Brain microvascular endothelial cell (primary cell): ENCODE measurements around the gene RNF123.
A peak's percentile ranks its signal among the peaks of the same experiment; 100 is the strongest.

Experiments
- DNase-seq: peaks from one replicate; pipeline ENCODE4 v3.0.0-alpha.2; 2020
- H3K27ac ChIP-seq: fragments of 250-450 bp; sonication (Bioruptor Pico); 2 replicates; pipeline ENCODE4 v1.5.1; 2020; ENCODE audit warnings: mild to moderate bottlenecking, moderate library complexity
- H3K27me3 ChIP-seq: fragments of 250-450 bp; sonication (Bioruptor Pico); replicated peaks from 2 replicates; pipeline ENCODE4 v1.5.1; 2020; ENCODE audit warnings: mild to moderate bottlenecking
- H3K36me3 ChIP-seq: fragments of 250-450 bp; sonication (Bioruptor Pico); replicated peaks from 2 replicates; pipeline ENCODE4 v1.5.1; 2020; ENCODE audit warnings: mild to moderate bottlenecking
- H3K4me3 ChIP-seq: 2 replicates; pipeline ENCODE4 v1.5.1; 2011; ENCODE audit warnings: low read depth, mild to moderate bottlenecking, control low read depth, low read length, moderate library complexity
- CTCF ChIP-seq: IDR thresholded peaks from 2 replicates; pipeline ENCODE4 v1.5.1; 2011; ENCODE audit warnings: low read depth, mild to moderate bottlenecking, moderate library complexity, low read length, control low read depth, inconsistent platforms; ENCODE audit errors: missing control alignments
- in situ Hi-C: cut with HindIII; loops from 2 replicates; pipeline ENCODE4 v1.10.0; 2017; ENCODE audit warnings: low sequenced_read_pairs, low pct_ligation_motif_present

RNF123 gene

DNA sequence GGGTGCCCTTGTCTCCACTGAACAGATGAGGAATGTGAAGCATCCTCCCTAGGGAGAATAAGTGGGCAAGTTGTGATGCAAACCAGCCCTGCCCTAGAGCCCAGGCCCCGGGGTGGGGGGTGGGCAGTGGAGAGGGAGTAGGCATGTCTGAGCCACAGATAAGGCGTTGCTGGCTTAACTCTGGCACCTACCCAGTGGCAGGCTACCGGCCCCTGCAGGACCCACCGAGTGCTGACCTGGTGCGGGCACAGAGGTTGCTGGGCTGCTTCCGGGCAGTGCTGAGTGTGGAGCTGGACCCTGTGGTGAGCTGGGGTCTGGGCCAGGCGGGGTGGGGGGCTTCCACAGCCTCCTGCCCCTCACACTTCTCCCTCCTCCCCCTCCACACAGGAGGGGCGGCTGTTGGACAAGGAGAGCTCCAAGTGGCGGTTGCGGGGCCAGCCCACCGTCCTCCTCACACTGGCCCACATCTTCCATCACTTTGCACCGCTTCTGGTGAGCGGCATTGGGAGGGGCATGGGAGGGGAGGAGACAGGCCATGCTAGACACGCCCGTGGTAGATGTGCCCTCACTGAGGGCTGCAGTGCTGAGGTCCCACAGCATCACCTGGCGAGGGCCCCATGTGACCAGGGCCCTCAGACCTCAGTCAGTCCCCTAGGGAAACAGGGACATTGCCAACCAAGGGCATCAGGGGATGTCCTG lies 10.1 kb downstream of the RNF123 start:
- H3K27ac ChIP-seq = no peak overlapping the region
- TF ChIP-seq CTCF = no peak
- no peak overlapping the region for H3K4me3 ChIP-seq
- no peaks in the 10 kb centered on the region for H3K27me3 ChIP-seq
- DNase-seq = no peak
- peaks cover 23% of the 10 kb centered on the region for H3K36me3 ChIP-seq
- in situ Hi-C loops = no loop called here

- no peak for TF ChIP-seq CTCF
- no peak overlapping the region for H3K27ac ChIP-seq
- no peaks in the 10 kb centered on the region for H3K27me3 ChIP-seq
- peaks cover 23% of the 10 kb centered on the region for H3K36me3 ChIP-seq
- in situ Hi-C loops = no loop called here
- DNase-seq = no peak
- no peak overlapping the region for H3K4me3 ChIP-seq
Observed at GRCh38 chr3:49700014-49700413, 10.7 kb downstream of the RNF123 start.

DNA sequence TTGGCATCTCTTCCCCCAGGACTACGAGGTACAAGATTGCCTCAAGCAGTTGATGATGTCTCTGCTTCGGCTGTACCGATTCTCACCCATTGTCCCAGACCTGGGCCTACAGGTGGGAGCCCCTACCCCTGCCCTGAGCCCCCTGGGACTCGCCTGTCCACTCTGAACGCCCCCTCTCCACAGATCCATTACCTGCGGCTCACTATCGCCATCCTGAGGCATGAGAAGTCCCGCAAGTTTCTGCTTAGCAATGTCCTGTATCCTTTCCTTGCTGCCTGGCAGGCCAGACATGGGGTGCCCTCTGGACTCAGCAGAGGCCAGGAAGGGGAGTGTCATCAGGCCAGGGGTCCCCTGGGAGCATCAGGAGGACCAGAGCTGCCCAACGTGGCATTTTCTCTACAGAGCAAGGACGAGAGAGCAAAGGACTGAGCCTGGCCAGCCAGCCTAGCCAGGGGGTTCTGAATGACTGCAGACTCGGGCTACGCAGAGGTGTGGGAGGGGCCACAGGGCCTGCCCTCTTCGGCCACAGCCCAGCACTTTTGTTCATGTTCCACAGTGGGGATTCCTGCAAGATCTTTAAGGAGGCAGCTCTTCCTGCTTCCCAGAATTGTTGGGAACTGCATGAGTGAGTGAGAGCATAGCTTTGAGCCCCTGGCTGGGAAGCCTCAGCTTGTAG lies 11.2 kb downstream of the RNF123 start:
- peaks cover 25% of the 10 kb centered on the region for H3K36me3 ChIP-seq
- no peak for DNase-seq

GRCh38 chr3:49701388-49702077 lies 12.2 kb downstream of the RNF123 start:
- TF ChIP-seq CTCF = peak; percentile 74
- no peak for DNase-seq
- Histone ChIP-seq H3K36me3 (peaks cover 31% of the 10 kb centered on the region), H3K27ac (no peak overlapping the region), H3K4me3 (no peak overlapping the region), H3K27me3 (no peaks in the 10 kb centered on the region)
- in situ Hi-C loops = no loop called here

More for the DNA sequence above, 11.2 kb downstream of the RNF123 start:
- Histone ChIP-seq H3K4me3 (no peak overlapping the region), H3K27me3 (no peaks in the 10 kb centered on the region), H3K27ac (no peak overlapping the region)
- in situ Hi-C loops = no loop called here
- peak; percentile 45 for TF ChIP-seq CTCF

GRCh38 chr3:49702672-49703071 lies 13.3 kb downstream of the RNF123 start:
- H3K27me3 ChIP-seq = no peaks in the 10 kb centered on the region
- no peak overlapping the region for H3K4me3 ChIP-seq
- H3K27ac ChIP-seq = no peak overlapping the region
- in situ Hi-C loops = no loop called here
- peaks cover 31% of the 10 kb centered on the region for H3K36me3 ChIP-seq
- no peak for TF ChIP-seq CTCF
- DNase-seq = no peak
